HG03108 (cell line): ENCODE results near the gene MFNG.
A peak's percentile ranks its signal among the peaks of the same experiment; 100 is the strongest.

Source experiments
- ATAC-seq: cut with Tn5 transposase; IDR thresholded peaks from one replicate; pipeline ENCODE4 v1.9.1; 2021; ENCODE audit warnings: moderate library complexity; ENCODE audit not compliant: unreplicated experiment

Gene MFNG

GRCh38 chr22:37497062-37497599 is 10.9 kb upstream of the MFNG start:
- ATAC-seq: no peak

- no peak for ATAC-seq
Observed at GRCh38 chr22:37496651-37497050, 10.5 kb upstream of the MFNG start.

GRCh38 chr22:37493979-37494378 is 7.8 kb upstream of the MFNG start:
- ATAC-seq: no peak

- ATAC-seq: no peak
Observed at GRCh38 chr22:37492428-37493344, 6.5 kb upstream of the MFNG start.

- no peak for ATAC-seq
Observed at GRCh38 chr22:37491559-37492427, 5.6 kb upstream of the MFNG start.

- ATAC-seq: no peak
Observed at GRCh38 chr22:37491106-37491505, 4.9 kb upstream of the MFNG start.

GRCh38 chr22:37489983-37490382 is 3.8 kb upstream of the MFNG start:
- no peak for ATAC-seq

- no peak for ATAC-seq
Observed at GRCh38 chr22:37488337-37489135, 2.4 kb upstream of the MFNG start.

- no peak for ATAC-seq
Observed at GRCh38 chr22:37487571-37487970, 1.4 kb upstream of the MFNG start.

- no peak for ATAC-seq
Observed at GRCh38 chr22:37487129-37487528, 945 bp upstream of the MFNG start.

- no peak for ATAC-seq
Observed at GRCh38 chr22:37485395-37486223, 575 bp downstream of the MFNG start.

GRCh38 chr22:37484480-37485394 is 1.4 kb downstream of the MFNG start:
- ATAC-seq: peak; percentile 48

GRCh38 chr22:37483050-37483449 is 3.1 kb downstream of the MFNG start:
- no peak for ATAC-seq

- no peak for ATAC-seq
Observed at GRCh38 chr22:37482244-37482643, 3.9 kb downstream of the MFNG start.

GRCh38 chr22:37481347-37481907 is 4.8 kb downstream of the MFNG start:
- no peak for ATAC-seq

- ATAC-seq: no peak
Observed at GRCh38 chr22:37480387-37481346, 5.5 kb downstream of the MFNG start.

- ATAC-seq: no peak
Observed at GRCh38 chr22:37479196-37479595, 7.0 kb downstream of the MFNG start.
